H1 (cell line): Measurements from ENCODE around the gene CFAP97D1. TPM values are rescaled to one million over a fixed set of nuclear protein-coding genes. Genes with fewer than 3 reads are reported as not detected.

Source experiments
- CHD1 ChIP-seq: IDR thresholded peaks from 2 replicates; pipeline ENCODE4 v1.6.1; 2012; ENCODE audit warnings: low read depth, low read length, improper control_type of control experiment
- CTBP2 ChIP-seq: IDR thresholded peaks from 2 replicates; pipeline ENCODE4 v1.7.0; 2011; ENCODE audit warnings: borderline replicate concordance, mild to moderate bottlenecking, moderate library complexity, mixed read lengths, low read length; ENCODE audit not compliant: insufficient read depth, insufficient read length
- KDM5A ChIP-seq: fragments of 200-600 bp; IDR thresholded peaks from 2 replicates; pipeline ENCODE4 v1.7.1; 2012; ENCODE audit warnings: mild to moderate bottlenecking, low read length, inconsistent platforms, mixed read lengths
- SIX5 ChIP-seq: IDR thresholded peaks from 2 replicates; pipeline ENCODE4 v1.6.1; 2011; ENCODE audit warnings: mild to moderate bottlenecking, low read depth, low read length
- SUZ12 ChIP-seq: fragments of 200-600 bp; sonication (generic); IDR thresholded peaks from 2 replicates; pipeline ENCODE4 v1.6.1; 2012; ENCODE audit warnings: mild to moderate bottlenecking, inconsistent platforms, low read length, moderate library complexity, mixed read lengths
- polyA plus RNA-seq, 7 experiments: library from polyadenylated mRNA; depleted of rRNA in 3 of 7; stranded (reverse) in 5 of 7; unstranded in 2 of 7; fragments of >200 nt in 5 of 7; fragments of 200-250 nt in 2 of 7; gene quantifications; 1 replicate in 5 of 7; 2 replicates in 1 of 7; 4 replicates in 1 of 7; pipeline versions ENCODE4 v1.2.1 to v1.2.3, GENCODE V29; 2011 to 2013; ENCODE audit warnings: missing spikeins in 2 of 7, mixed read lengths in 2 of 7
- total RNA-seq: library from RNA; stranded (reverse); fragmentation: NEBNext Ultra II Directional; extraction: Animal tissue kit (Norgen Biotek cat#: 25700); gene quantifications from 2 replicates; pipeline ENCODE4 v1.2.1, GENCODE V29; 2021
- TF ChIP-seq, protein P1 (sequence below): IDR thresholded peaks from 2 replicates; pipeline ENCODE4 v1.6.1; 2011; ENCODE audit warnings: low read depth, mild to moderate bottlenecking, low read length; ENCODE audit not compliant: insufficient read depth
- TF ChIP-seq, protein P2 (sequence below): IDR thresholded peaks from 2 replicates; pipeline ENCODE4 v1.6.1; 2012; ENCODE audit warnings: low read length, inconsistent platforms

Gene CFAP97D1
- total and polyA plus RNA-seq, 2 of the 8 experiments (the other 6 are each of a cell fraction or from before 2014, with no cell fraction given) = 0.02 to 0.07 TPM

DNA sequence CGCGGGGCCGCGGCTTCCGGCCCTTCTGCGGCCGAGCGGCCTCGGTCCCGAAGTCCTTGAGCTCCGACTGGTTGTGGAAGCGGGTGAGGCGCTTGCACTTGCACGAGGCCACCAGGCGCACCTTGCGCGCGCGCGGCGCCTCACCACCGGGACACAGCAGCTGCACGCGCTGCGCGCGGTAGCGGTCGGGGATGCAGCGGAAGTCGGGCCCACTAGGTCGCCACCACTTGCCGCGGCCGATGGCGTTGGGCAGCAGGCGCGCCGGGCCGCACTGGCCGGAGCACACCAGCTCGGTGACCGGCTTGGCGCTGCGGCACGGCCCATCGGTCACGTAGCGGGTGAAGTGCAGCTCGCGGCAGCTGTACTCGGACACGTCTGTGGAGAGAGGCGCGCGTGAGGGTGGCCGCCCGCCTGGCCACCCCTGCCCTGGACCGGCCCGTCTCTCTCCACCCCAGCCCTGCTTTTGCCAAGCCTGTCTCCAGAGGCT, 24.8 kb upstream of the CFAP97D1 start (continued):
- TF ChIP-seq CHD1 (no peak), SIX5 (no peak), SUZ12 (peak; percentile 69; the same call in 1 of the 2 replicates), CTBP2 (no peak), KDM5A (no peak)
- TF ChIP-seq, protein P1, sequence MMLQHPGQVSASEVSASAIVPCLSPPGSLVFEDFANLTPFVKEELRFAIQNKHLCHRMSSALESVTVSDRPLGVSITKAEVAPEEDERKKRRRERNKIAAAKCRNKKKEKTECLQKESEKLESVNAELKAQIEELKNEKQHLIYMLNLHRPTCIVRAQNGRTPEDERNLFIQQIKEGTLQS = no peak
- TF ChIP-seq, protein P2, sequence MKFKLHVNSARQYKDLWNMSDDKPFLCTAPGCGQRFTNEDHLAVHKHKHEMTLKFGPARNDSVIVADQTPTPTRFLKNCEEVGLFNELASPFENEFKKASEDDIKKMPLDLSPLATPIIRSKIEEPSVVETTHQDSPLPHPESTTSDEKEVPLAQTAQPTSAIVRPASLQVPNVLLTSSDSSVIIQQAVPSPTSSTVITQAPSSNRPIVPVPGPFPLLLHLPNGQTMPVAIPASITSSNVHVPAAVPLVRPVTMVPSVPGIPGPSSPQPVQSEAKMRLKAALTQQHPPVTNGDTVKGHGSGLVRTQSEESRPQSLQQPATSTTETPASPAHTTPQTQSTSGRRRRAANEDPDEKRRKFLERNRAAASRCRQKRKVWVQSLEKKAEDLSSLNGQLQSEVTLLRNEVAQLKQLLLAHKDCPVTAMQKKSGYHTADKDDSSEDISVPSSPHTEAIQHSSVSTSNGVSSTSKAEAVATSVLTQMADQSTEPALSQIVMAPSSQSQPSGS = no peak
